GM18909 (cell line): Measurements from ENCODE around the gene VAV2.

ENCODE experiments used
- ATAC-seq: cut with Tn5 transposase; IDR thresholded peaks from one replicate; pipeline ENCODE4 v1.9.1; 2021; ENCODE audit warnings: mild to moderate bottlenecking; ENCODE audit not compliant: unreplicated experiment, poor library complexity

Gene VAV2

DNA sequence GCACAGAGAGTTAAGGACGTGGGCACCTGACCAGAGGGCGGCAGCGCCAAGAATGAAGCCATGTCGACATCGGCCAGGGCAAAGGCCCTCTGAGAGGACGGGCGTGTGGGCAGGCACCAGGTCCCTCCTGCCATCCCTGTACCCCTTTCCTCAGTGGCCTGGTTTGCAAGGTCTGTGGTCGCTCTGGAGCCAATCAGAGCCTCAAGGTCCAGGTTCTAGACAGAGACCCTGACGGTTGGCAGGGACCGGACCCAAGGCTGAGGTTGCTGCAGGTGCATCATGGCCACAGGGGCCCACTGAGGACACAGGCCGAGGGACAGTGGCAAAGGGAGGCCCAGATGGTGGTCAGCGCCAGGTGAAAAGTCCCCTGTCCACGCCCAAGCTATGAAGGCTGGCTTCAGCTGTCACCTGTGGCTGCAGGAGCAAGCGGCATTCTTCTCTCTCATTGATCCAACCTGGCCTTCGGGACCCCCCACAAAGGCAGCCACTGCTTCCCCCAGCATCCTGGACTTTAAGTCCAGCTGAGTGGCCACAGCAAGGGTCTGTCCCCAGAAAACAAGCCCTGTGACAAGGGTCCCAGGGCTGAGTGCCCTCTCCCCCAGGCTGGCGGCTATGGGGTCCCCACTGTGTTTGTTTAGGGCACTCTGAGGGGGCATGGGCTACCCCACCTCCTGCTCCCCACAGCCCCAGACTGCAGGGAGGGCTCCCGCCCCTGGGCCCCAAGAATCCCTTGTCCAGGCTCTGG lies 48.9 kb downstream of the VAV2 start:
- no peak for ATAC-seq

DNA sequence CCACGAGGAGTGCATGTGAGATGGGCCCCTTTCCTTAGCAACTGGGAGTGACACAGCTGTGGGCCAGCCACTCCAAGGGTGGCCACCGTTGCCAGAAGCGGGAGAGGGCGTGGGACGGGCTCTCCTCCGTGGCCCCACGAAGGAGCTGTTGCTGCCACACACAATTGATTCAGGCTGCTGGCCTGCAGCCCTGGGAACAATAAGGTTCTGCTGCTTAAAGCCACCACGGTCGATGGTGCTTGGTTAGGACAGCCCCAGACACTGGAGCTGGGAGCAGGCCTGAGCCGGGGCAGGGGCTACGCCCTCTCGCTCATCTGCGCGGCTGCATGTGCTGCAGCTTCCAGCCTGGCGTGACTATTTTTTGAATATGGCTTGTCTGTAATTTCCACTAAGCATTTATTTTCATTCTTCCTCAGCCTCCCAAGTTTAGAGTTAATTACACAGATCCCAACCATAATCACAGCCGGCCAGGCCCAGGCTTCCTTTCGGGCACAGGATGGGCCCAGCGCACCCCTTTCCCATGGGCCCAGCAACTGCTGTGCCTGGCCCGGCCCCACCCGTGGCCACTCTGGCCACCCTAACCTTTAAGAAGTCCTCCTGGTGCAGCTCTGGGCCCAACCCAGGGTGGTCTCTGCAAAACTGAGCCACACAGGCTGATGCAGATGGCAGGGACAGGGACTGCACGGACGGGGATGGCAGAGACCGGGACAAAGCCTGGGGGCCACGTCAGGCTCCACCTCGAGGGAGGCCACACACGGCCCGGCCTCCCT lies 49.7 kb downstream of the VAV2 start:
- ATAC-seq: no peak

DNA sequence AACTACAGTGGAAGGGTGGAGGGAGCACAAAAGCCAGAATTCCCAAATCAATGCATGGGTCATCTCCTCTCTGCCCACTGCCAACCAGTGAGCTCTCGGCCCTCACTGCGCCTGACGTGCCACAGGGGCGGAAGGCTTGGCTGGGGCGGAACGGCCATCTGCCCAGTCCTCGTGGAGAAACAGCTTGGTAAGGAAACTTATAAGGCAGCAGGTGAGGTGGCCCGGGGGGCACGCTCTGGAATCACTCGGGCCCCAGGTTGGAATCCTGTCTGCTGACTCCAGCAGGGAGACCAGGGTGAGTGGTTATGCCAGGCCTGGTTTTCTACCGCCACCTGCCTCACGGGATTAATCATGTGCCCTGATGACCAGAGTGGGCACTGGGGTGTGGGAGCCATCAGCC lies 52.3 kb downstream of the VAV2 start:
- ATAC-seq: no peak

DNA sequence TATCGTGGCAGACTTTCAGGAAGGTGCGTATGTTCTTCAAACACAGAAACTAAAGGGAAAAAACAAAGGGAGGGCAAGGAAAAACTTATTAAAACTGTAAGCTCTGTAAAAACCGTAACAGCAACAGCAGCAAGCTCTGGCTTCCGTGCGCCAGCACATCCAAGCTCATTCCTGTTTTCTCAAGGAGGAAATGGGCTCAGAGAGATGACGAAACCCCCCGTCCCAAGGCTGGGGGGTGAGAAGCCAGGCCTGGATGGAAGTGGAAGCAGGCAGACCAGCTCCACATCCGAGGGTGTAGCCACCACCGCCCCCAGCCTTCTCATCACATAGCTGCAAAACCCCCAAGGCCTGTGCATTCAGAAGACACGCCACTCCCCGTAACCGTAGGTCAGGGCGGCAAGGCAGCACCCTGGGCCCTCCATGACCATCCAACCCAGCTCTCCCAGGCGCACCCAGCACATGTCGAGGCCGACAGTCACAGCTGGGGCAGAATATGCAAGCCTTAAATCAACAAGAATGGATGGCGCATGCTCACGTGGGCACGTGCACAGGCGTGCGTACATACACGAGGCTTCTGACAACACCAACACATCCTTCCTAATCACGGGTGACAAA lies 52.8 kb downstream of the VAV2 start:
- ATAC-seq: no peak

DNA sequence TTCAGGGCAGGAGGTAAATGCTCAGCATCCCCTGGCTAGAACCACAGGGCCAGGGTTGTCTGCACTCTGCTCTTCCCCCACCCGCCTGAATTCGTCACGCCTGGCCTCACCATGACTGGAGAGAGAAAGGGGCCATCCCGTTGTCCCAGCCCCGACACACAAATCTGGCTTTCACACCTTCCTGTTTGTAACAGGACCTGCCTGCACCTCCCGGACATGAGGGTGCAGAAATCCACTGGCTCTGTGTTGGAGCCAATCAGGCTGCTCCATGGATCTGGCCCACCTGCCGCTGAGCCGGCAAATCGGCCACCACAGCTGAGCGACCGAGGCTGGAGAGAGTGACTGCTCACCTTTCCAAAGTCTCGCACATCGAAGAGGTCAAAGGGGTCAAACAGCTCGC lies 53.4 kb downstream of the VAV2 start:
- no peak for ATAC-seq

DNA sequence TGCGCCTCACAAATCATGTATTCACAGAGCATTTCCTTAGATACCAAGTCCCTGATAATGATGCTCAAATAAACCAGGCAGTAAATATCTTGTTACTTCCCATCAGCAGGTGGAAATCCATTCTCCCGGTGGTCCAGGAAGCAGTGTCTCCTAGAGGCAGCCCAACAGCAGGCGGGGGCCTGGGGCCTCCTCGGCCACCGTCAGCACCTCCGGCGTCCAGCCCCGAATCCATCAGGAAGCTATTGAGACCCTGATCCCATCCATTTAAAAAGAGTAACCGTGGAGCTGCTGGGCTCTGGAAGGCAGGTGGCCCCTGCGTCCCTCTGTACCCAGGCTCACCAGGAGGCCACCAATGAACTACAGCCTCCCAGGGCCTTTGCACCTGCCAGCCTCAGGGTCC lies 54.0 kb downstream of the VAV2 start:
- no peak for ATAC-seq

DNA sequence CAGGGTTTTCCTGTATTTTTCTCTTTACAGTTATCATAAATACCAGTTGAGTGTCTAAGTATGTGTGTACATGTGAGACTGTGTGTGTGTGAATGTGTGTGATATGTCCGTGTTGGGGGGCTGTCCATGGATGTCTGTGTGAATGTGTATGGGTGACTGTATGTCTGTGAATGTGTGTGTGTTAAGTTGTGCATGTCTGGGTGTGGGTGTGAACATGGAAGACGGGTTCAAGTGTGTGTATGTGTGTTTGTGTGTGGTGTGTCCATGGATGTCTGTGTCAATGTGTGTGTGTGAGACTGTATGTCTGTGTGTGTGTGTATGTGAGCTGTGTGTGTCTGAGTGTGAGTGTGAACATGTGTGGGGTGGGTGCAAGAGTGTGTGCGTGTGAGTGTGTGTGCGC lies 55.0 kb downstream of the VAV2 start:
- no peak for ATAC-seq

DNA sequence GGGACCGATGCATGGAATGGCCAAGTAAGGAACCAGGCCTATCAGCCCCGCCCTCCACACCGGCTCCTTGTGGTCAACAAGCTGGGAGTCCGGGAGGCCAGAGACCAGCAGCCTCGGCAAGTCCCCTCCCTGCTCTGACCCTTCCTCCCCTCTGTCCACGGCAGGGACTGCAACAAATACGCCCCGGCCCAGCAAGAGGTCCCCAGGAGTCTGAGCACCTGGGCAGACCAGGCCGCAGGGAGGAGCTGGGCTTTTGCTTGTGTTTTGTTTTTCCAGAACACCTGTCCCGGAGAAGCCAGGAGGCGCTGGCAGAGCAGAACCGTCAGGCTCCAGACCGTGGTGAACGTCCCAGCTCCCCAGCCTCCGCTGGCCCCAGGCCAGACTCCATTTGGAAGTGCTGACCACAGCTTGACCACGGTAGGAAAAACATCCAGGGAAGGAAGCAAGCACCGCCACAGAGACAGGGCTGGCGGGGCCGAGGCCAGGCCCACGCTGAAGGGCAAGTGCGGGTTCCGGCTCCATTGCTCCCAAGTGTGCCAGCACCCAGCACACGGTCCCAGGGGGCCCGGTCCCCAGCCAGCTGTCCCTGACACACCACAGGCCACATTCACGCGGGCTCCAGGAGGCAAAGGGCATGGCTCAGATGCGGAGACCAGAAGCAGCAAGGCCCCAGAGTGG lies 56.7 kb downstream of the VAV2 start:
- no peak for ATAC-seq

DNA sequence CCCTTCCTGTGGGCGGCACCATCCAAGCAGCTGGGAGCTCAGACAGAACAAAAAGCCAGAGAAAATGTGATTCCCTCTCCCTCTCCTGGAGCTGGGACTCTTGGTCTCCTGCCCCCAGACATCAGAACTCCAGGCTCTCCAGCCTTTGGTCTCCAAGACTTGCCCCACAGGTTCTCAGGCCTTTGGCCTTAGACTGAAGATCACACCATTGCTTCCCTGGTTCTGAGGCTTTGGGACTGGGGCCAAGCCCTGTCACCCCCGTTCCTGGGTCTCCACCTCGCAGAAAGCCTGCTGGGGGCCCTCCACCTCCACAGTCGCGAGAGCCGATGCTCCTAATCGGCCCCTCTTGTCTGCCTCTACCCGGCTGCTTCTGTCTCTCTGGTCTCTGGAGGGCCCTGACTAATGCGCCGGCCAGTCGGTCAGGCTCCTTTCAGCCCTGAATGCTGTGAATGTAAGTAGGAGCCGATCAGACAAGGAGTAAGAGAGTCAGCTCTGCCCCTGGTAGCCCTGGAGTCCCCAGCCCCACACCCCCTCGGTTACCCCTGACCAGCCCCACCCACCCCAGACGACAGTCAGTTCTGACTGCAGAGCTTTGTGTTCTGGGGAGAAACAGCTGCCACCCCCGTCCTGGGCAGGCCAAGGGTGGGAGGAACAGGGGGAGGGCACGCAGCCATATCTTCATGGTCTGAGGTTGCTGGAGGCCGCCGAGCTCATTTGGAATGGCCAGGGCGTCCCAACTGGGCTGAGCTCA lies 57.5 kb downstream of the VAV2 start:
- no peak for ATAC-seq

DNA sequence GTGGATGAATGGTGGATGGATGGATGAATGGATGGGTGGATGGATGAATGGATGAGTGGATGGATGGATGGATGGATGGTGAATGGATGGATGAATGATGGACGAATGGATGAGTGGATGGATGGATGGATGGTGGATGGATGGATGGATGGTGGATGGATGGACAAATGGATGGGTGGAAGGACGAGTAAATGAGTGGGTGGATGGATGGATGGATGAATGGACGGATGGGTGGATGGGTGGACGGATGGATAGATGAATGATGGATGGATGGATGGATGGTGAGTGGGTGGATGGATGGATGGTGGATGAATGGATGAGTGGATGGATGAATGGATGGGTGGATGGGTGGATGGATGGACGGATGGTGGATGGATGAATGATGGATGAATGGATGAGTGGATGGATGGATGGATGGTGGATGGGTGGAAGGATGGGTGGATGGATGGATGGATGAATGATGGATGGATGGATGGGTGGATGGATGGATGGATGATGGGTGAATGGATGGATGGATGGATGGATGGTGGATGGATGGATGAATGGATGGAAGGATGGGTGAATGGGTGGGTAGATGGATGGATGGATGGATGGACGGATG lies 58.6 kb downstream of the VAV2 start:
- no peak for ATAC-seq

DNA sequence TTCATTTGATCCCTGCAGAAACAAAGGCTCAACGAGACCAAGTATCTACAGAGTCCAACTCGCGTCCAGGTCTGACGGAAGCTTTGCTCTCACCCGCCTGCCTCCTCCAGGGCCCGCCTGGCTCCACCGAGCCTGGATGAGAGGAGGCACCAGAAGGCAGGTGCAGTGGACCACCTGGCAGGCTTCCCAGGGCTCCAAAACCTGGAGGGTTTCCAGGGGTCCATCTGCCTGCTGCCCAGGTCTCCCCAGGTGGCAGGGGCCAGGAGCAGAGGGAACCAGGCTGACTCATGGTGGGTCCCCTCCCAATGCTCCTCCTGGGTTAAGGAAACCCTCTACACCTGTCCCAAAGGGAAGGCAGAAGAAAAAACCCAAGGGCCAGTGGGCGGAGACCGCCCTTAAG lies 59.5 kb downstream of the VAV2 start:
- ATAC-seq: no peak

DNA sequence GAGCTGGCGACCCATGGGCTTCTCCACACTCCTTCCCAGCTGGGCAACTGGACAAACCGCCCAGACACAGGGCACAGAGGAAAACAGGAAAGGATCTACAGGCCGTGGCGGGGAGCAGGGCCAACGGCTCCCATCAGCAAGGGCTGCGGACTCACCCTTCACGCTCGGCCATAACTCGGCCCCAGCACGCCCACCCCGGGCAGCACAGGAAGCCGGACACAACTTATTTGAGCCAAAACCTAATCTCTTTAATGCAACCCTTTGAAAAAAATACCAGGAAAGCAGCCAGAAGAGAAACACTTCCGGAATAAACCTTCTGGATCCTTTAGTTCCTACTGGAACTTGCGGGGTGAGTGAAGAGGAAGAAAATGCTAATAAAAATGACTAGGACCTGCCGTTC lies 59.9 kb downstream of the VAV2 start:
- no peak for ATAC-seq

DNA sequence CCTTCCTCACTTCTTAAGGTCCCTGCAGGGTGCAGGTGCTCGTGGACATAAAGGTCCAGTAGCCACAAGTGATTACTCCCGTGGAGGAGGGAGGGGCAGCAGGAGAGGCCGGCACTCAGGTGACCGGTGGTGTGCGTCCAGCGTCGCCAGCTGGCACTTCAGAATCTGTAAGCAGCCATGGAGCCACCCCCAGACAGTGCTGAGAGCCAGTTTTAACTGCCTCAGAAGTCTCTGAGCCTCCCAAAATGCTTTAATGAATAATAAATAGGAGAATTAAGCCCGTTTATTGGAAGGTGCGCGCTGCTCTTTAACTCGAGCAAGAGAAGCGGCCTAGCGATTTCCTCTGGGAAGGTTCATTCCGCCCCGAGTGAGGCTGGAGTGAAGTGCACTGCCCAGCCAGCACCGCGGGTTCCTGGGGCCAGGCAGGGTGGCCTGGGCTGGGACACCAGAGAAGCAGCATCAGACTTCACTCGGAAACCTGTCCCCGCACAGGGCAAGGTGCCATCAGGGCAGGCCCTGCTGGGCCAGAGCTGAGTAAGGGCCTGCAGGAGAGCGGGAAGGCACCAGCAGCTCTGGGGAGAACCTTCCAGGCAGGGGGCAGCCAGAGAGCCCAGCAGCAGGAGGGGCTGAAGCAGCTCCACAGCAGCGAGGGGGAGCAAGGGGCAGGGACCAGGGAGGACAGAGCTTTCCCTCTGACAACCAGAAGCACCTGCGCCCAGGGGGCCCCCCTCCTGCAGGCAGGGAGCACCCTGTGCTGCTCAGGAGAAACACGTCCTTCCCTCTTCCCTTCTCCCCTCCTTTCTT lies 61.2 kb downstream of the VAV2 start:
- no peak for ATAC-seq

DNA sequence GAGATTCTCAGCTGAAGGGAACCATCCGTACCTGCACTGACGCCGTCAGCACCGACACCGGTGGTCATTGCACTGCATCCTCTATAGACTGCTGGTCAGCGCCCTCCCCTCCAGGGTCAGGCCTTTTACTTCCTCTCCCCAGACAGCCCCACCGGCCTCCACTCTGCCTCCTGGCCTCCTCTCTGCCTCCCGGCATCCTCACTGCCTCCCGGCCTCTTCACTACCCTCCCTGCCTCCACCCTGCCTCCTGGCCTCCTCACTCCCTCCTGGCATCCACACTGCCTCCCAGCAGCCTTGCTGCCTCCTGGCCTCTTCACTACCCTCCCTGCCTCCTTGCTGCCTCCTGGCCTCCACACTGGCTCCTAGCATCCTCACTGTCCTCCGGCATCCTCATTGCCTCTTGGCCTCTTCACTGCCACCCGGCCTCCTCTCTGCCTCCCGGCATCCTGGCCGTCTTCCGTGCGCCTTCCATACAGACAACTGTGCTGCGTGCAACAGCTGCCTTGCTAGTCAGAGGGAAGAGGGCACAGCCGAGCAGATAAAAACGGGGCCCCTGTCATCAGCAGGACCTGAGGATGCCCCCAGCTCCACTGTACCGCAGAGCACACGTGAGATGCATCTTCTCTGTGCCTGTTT lies 62.0 kb downstream of the VAV2 start:
- no peak for ATAC-seq

DNA sequence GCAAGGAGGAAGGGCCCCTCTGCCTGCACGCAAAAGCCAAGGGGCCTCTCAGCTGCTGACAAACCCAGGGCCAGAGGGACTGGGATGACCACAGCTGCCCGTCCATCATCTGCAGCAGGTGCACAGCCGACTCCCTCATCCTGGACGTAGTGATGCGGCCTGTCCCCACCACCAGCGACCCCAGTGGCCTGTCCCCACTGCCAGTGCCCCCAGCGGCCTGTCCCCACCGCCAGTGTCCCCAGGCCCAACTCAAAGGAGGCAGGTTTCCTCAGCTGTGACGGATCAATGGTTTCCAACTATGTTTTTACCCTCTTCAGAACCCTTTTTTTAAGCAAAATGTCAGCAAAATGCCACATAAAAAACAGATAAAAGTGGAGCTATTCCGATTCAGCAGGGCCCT lies 62.5 kb downstream of the VAV2 start:
- no peak for ATAC-seq

DNA sequence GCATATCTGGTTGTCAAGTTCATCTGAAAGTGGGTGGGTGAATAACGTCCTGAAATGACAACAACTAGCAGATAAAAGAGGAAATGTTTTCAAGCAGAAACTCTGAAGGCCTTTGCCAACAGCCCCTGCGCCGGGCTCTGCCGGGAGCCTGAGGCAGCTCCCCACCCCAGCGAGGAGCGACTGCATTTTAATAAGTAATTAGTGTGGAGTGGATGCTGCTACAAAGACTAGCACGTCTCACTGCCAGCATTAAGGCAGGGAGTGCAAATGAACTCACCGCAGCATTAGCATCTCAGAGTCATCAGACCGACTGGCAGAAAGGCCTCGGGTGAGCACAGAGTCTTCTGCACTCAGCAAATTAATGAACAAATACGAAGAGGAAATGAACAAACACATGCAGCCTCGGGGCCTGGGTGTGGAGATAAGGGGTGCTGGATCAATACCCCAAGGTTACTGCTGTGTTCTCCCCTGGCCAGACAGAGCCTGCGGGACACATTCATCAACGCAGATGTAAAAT lies 63.8 kb downstream of the VAV2 start:
- ATAC-seq: no peak

DNA sequence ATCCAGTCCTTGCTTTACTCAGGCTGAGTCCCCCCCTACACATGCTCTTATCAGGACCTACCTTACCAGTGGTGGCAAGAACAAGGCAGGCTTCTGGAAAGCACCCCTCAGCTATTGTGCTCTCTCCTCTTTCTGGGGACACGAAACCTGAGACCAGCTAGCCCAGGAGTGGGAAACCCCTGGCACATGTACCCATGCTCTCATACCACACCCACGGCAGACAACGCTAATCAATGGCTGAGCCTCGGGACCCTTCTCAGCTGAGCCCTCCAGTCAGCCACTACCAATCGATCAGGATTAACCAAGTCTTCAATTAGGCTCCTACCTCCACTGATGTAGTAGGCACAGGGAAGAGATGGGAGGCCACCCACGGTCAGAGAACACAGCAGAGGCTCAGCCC lies 65.1 kb downstream of the VAV2 start:
- ATAC-seq: no peak

DNA sequence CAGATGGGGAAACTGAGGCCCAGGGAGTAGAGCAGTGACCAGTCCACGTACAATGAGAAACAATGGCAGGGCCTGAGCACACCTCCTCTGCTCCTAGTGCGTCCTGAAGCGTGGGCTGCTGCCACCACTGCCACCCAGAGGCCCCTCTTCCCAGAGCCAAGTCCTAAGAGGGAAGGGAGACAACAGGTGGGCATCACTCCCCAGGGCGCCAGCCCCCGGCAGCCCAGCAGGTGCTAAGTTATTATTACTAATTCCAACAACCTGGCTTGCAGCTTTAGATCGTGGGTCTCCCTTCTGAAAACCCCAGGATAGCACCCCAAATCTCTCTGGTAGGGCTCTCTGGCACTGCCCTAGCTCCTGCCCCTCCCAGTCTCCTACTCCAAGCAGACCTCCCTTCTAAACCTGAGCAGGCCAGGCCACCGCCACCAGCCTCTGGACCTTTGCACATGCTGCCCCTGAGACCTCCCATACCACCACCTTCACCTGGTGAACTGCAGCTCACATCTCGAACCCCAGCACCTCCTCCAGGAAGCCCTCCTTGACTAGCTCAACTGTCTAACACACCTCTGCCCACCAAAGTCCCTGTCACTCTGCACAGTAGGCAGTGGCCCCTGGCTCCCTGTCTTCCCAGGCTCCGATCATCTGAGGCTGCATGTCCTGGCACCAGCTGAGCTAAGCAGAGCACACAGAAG lies 65.8 kb downstream of the VAV2 start:
- ATAC-seq: no peak
